NCI-H1436 treated with DMSO at 0.1 percent for 48 hours (cell line): ENCODE data around the gene ODAD2.
"Not testable (repeated sequence)": the region's sequence is repeated elsewhere in the genome, so short reads cannot be mapped to it uniquely, and the experiment has no call there.

Source experiments
- DNase-seq: peaks from one replicate; lab custom pipeline; 2025; lab: John Stamatoyannopoulos, UW

ODAD2 gene

DNA sequence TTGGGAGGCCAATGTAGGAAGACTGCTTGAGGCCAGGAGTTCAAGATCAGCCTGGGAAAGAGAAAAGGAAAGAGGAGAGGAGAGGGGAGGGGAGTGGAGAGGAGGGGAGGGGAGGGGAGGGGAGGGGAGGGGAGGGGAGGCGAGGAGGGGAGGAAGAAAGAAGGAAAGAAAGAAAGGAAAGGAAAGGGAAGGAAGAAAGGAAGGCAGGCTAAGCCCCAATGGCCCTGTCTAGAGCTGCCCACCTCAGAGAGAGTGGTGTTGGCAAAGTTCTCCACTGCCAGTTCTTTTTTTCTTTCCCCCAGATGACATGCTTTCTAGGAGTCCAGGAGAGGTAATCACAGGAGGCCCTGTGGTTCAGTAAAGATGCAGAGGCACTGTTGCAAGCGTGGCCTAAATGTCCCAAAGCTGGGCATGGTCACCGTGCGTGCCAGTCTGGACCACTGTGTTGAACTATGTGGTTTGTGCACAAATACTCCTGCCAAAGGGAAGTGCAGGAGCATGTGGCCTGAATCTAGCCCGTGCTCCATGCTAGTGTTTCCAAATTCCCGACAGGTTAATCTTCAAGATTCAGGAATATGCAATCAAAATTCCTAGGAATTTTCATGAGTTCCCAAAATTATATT is 39.7 kb downstream of the ODAD2 start:
- DNase-seq = no peak

GRCh38 chr10:27958383-27958782 is 40.5 kb downstream of the ODAD2 start:
- DNase-seq = not testable (repeated sequence)

DNA sequence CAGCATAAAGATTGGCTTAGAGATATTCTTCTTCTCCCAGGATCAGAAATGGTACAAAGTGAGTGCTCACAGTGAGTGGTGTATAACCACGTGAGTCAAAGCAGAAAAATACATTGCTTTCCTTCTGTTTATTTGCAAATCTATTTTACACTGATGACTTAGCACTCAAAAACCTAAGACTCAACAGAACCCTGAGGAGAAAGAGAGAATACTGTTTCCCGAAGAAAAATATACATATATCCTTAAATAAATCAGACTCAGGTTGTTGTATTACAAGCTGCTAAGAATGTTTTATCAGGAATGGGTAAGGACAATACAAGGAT is 48.7 kb downstream of the ODAD2 start:
- DNase-seq = no peak

- DNase-seq = no peak
Measured at GRCh38 chr10:27949528-27950241, 49.2 kb downstream of the ODAD2 start.

DNA sequence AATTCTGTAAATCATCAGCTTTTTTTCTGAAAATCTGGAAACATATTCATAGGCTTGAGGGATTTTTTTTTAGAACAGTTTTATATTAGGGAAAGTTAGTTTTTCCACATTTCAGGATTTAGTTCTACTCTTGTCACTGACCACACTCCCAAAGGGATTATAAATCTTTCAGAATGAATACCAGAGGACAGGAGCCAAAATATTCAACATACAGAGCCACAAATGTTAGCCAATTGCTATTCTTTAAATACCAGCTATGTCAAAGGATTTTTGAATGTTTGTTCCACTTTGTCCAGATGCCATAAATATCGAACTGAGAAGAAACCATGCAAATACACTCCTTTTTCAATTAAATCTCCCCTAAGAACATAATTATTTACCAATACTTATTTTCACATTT is 50.7 kb downstream of the ODAD2 start:
- no peak for DNase-seq

- no peak for DNase-seq
Measured at GRCh38 chr10:27947540-27947939, 51.3 kb downstream of the ODAD2 start.

DNA sequence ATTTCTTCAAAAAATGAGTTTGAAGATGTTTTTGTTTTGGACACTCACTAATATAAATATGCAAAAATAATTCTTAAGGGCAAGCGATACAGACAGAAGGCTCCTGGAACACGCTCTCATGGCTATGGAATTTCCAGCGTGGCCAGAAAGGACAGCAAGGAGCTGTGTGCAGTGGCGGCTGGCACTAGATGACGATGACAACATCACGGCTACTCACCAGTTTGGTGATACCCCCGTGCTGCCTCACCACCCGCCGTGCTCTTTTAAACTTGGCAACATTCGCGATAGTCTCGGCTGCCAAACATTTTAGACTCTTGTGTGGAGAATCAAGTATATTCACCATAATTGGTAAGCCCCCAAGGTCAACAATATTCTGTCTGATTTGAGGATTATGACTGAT is 54.9 kb downstream of the ODAD2 start:
- no peak for DNase-seq

DNA sequence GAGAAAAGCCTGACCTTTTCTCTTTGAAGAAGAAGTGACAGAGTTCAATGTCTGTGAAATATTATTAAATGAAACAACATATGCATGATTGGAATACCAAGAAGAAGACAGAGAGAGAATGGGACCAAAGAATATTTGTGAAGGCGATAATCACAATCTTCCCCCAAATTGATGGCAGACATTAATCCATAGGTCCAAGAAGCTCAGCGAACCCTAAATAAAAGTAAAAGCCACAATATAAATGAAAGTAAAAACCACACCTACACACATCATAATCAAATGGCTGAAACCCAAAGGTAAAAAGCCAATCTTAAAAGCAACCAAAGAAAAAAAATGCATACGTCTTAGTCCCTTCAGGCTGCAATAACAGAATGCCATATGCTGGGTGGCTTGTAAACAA is 84.0 kb downstream of the ODAD2 start:
- DNase-seq = no peak

GRCh38 chr10:27912231-27912630 is 86.6 kb downstream of the ODAD2 start:
- no peak for DNase-seq

DNA sequence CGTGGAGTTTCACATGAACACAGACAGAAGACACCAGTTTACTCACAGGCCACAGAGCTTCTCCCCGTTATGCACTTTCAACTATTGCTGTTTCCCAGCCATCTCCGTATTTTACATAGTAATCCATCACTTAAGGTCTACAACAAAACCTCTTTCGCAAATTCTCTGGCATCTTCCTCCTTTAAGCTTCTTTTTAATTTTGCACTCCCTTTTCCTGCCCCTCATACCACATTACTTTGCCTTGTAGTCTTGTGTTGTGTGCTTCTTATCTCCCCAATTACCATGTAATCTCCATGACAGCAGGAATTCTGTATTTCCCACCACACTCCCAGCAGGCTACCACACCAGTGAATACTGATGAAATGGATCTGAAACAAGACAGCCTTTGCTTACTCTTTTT is 87.3 kb downstream of the ODAD2 start:
- no peak for DNase-seq

DNA sequence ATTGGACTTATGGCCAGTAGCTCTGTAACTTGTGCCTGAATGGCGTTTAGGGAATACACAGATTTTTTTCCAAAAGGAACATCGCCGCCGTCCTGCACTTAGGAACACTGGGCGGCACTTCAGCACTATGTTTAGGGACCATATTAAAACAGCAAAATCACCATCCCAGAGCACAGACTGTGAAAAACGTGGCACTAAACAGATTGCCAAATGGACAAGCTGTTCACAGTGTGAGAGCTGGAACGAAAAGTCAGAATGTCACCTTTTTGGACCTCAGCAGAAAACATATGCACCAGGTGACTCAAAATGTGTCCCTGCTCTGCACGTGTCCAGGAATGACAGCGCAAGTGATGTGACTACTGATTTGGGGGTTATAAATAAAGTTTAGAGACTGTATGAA is 87.9 kb downstream of the ODAD2 start:
- DNase-seq = no peak

GRCh38 chr10:27908231-27908630 is 90.6 kb downstream of the ODAD2 start:
- no peak for DNase-seq

- DNase-seq = not testable (repeated sequence)
Measured at GRCh38 chr10:27899485-27899884, 99.4 kb downstream of the ODAD2 start.

GRCh38 chr10:27899058-27899457 is 99.8 kb downstream of the ODAD2 start:
- DNase-seq = no peak

- DNase-seq = no peak
Measured at GRCh38 chr10:27893358-27893954, 105.4 kb downstream of the ODAD2 start.

GRCh38 chr10:27890971-27891370 is 107.9 kb downstream of the ODAD2 start:
- DNase-seq = no peak

DNA sequence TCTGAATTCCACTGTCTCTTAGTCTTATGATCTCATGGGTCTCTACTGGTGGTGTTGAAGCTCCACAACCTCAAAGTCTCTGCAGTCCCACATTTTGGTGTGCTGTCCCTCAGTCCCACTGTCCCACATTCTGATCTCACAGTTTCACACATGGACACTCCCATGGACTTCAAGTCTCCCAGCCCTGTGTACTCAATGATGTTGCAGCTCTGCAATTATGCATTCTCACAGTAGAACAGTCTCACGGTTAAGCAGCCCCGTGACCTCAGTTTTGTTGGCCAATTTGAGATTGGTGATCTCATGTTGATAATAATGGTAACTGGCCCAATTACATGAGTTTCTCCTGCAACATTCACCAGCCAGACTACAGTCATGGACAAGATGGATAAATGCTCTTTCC is 109.4 kb downstream of the ODAD2 start:
- DNase-seq = no peak

DNA sequence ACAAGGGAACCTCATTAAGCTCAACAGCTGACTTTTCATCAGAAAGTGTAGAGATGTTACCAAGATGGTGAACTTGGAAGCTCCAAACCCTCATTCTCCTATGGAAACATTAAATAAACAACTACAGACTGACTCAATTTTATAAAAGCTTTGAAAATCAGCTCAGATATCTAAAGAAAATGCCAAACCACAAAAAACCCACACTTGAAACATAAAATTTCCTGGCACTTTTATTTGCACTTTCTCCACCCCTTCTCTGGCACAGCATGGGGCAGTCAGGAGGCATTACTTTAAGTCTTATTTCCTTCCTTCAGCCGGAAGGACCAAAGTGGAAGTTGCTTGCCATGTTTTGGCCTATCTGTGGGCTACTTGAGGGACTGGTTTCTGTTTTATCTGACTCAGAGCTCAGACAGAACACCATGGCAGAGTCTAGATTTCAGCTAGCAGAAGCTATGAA is 114.7 kb downstream of the ODAD2 start:
- no peak for DNase-seq

- no peak for DNase-seq
Measured at GRCh38 chr10:27878281-27878680, 120.6 kb downstream of the ODAD2 start.

DNA sequence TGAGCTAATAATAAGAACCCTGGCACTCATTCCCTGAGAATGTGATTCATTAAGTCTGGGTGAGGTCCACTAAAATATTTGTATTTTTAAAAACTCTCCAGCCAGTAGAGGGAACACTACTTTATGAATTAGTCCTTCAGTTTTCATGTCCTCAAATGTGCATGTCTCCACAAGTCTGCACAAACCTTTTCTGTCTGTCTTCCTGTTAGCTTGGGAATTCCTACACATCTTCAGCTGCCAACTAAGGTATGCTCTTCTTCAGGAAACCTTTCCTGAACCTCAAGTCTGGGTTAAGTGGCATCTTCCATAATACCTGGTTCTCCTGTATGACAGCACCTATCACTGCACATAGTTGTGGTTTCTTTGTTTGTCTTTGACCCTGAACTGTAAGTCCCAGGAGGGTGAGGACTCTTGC is 133.7 kb downstream of the ODAD2 start:
- DNase-seq = no peak

GRCh38 chr10:27861781-27862180 is 137.1 kb downstream of the ODAD2 start:
- no peak for DNase-seq

- no peak for DNase-seq
Measured at GRCh38 chr10:27857616-27858015, 141.3 kb downstream of the ODAD2 start.

GRCh38 chr10:27844223-27844622 is 154.7 kb downstream of the ODAD2 start:
- DNase-seq = no peak

- no peak for DNase-seq
Measured at GRCh38 chr10:27838901-27839300, 160.0 kb downstream of the ODAD2 start.
